Measurements from ENCODE around the gene PTPRG. TPM values are rescaled to one million over a fixed set of nuclear protein-coding genes. Genes with fewer than 3 reads are reported as not detected.

Gene PTPRG
- total RNA-seq, 1 donor from 2014 or later: 119 TPM

DNA sequence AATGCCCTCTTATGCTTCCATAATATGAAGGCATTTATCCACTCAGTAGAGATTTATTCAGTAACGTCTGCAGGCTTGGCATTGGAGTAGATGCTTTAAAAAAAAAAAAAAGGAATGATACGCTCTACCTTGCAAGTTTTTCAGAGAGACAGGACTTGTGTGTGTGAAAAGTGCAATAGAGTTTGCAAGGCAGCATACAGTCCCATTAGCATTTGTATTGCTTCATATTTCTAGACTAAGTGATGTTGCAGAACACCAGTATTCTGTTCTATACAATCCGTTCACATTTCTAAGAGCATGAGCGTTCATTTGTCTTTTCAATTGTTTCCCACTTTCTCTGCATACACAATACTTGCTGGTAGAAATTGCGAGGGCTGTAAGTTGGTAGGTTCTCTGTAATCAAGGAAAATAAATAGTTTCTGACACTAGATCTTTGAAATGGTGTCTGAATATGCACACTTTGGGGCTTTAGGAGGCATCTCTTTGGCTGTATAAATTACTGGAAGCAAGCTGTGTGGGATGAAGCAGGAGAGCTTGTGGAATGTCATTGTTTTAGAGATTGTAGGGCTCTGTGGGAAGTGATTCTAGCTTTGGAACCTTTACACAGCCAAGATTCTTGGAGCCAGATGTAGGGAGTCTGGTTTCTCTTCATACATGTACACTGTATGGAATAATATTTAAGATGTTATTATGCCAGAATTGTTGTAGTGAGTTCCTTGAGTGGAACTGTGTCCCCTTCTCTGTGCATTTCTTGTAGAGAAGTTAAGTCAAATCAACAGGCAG, 549.3 kb downstream of the PTPRG start:
- no peak for DNase-seq (ENCODE audit: low read depth)

DNA sequence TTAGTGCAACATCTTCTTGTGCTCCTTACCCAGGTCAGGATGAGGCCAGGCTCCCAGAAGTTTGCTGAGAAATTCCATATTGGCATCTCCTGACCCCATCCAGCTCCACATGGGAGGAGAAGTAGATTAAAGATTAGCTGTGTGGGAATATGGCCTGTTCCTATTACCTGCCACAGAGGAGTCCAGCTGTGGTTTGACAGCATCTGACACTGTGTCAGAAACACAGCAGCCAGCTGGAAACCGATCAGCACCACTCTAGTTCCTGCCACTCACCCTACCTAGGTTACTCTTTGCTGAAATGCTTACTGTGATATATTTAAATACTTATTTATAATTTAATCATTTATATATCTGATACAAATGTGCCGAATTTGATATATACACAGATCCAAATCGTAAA, 551.7 kb downstream of the PTPRG start:
- DNase-seq (ENCODE audit: low read depth): no peak

GRCh38 chr3:62114763-62115162, 553.4 kb downstream of the PTPRG start:
- DNase-seq (ENCODE audit: low read depth): no peak

DNA sequence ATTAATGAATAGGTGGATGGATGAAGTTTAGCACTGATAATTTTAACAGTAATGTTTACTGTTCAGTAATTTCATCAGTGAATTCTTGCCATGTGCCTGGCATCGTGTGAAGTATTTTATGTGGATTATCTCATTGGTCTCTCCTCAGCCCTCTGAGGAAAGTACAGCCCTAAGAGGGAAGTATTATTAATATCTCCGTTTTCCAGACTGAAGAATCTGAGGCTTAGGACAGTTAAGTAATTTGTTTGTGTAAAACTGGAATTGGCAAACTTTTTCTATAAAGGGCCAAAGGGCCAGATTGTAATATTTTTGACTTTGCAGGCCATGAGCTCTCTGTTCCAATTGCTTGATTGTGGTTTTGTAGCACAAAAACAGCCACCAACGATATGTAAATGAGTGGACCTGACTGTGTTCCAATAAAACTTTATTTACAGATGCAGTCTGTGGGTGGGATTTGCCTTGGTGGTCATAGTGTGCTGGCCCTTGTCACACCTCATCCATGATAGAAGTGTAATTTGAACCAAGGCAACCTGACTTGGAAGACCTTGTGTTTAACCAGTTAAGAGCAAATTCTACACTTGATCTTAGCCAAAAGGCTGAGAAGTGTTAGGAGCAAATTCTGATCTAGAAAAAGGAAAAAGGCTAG, 556.7 kb downstream of the PTPRG start:
- no peak for DNase-seq (ENCODE audit: low read depth)

- no peak for DNase-seq (ENCODE audit: low read depth)
Measured at GRCh38 chr3:62119139-62119538, 557.8 kb downstream of the PTPRG start.

- no peak for DNase-seq (ENCODE audit: low read depth)
Measured at GRCh38 chr3:62122819-62123218, 561.4 kb downstream of the PTPRG start.

- DNase-seq (ENCODE audit: low read depth): peak; percentile 46
Measured at GRCh38 chr3:62125380-62125779, 564.0 kb downstream of the PTPRG start.

DNA sequence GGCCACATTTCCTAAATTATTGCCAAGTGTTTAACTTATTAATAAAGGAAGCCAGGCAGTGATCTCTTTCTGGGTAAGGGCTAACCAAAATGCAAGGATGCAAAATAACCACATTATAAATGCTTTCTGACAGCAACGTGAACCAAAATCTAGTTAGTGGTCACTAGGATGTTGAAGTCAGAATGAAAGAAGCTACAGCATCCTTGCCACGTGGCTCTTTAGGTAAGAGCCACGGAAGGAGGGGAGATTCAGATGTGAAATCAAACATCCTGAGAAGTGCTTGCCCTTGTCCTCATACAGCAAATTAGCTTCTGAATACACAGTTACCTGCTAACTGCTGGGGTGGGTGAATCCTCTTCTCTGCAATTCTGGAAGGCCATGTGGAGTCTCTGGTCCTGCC, 565.7 kb downstream of the PTPRG start:
- no peak for DNase-seq (ENCODE audit: low read depth)

- no peak for DNase-seq (ENCODE audit: low read depth)
Measured at GRCh38 chr3:62128051-62128450, 566.7 kb downstream of the PTPRG start.

- DNase-seq (ENCODE audit: low read depth): no peak
Measured at GRCh38 chr3:62128681-62129080, 567.3 kb downstream of the PTPRG start.

DNA sequence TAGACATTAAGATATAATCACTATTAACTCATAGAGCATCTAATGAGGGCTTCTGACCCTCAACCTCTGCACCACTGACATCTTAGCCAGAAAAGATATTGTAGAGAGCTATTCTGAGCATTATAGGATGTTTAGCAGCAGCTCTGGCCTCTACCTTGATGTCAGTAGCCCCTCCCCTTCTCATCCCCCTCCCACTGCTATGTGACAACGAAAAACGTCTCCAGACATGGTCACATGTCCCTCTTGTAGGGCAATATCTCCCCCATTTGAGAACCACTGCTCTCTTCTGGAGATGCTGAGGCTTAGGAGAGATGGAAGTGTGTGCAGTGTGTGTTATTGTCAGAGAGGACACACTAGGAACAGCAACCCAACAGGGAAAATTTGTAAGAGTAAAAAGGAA, 569.7 kb downstream of the PTPRG start:
- DNase-seq (ENCODE audit: low read depth): no peak

- DNase-seq (ENCODE audit: low read depth): no peak
Measured at GRCh38 chr3:62131620-62132019, 570.2 kb downstream of the PTPRG start.

- DNase-seq (ENCODE audit: low read depth): no peak
Measured at GRCh38 chr3:62132027-62132602, 570.7 kb downstream of the PTPRG start.

- DNase-seq (ENCODE audit: low read depth): no peak
Measured at GRCh38 chr3:62133015-62133414, 571.6 kb downstream of the PTPRG start.

DNA sequence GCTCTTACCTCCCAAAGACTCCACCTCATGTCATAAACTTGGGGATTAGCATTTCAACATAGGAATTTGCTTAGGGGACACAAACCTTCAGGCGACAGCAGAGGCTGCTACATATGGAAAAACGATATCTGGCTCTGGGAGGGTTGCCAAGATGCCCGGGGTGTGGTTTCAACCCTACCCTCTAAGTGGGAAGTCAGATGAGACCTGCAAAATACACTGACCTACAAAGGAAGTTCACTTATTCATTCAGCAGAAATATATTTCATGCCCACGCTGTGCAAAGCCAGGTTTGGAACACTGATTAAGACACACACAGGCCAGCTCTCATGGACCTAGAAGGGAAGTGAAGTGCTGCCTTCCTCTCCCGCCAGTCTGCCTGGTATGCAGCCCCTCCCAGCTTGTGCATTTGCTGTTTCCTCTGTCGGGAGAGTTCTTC, 572.7 kb downstream of the PTPRG start:
- peak; percentile 61 for DNase-seq (ENCODE audit: low read depth)

GRCh38 chr3:62135741-62136140, 574.4 kb downstream of the PTPRG start:
- DNase-seq (ENCODE audit: low read depth): no peak

- DNase-seq (ENCODE audit: low read depth): peak; percentile 53
Measured at GRCh38 chr3:62139957-62140356, 578.6 kb downstream of the PTPRG start.

DNA sequence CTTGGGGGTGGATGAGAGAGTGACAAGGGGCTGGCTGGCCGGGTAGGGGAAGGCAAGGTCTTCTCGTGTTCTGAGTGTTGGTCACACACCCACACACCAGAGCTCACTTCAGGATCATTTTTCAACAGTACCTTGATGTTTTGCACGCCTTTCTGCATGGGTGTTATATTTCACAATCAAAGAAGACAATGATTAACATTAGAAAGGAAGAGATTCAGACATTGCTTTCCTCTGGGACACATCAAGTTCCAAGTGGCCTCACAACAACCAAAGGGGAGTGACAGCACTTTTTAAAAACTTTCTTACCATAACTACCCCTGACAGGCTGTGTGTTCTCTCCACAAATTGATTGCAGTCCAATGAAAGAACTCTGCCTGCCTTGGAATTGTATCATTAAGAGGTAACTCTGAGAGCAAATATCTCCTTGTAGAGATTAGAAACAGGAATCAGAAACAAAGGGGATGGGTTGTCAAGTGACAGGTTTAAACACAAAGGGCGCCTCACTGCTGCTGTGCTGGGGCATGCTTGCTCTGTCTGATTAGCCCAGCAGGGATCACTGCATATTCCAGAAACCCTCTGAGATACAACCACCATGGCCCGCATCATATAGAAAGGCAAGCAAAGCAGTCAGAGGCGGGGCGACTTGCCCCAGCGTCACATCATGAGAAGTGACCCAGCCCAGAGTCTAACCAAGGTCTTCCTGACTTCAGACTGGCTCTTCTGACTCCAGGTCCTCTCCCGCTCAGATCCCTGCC, 581.1 kb downstream of the PTPRG start:
- peak; percentile 87 for DNase-seq (ENCODE audit: low read depth)

DNA sequence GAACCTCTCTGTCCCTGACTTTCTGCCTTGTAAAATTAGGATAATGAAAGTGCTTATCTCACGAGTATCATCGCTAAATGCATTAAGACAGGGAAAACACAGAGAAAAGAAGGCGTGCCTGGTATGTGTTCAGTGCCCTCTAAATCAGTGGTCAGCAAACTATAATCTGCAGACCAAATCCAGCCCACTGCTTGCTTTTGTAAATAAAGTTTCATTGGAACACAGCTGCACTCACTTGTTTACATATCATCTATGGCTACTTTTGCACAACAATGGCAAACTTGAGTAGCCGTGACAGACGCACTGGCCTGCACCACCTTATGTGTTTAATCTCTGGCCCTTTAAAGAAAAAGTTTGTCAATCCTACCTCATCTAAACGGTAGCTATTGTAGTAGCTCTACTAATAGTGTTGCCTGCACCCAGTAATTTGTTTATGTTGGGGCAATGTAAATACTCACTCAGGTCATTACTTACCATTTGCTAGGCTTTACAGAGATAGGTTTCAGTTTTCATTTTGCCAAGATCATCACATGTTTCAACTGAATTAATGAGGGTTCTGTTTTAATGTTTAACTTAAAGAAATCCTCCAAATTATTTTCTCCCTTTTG, 582.6 kb downstream of the PTPRG start:
- DNase-seq (ENCODE audit: low read depth): peak; percentile 26

DNA sequence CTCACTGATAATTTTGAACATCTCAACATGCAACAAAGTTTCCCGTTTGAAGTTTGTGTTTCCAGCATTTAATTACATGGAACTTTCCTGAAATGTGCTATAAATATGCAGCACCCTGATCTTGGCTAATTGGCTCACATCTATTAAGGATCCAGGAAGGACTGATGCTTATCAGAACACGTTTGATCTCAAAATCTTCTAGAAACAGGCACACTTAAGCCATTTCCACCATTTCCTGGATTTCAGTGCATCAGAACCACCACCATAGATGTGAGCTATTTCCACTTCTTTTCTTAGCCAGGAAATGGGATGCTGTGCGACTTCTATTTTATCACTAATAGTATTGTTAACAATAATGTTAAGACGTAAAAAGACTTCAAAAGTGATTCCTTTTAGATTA, 583.1 kb downstream of the PTPRG start:
- no peak for DNase-seq (ENCODE audit: low read depth)

DNA sequence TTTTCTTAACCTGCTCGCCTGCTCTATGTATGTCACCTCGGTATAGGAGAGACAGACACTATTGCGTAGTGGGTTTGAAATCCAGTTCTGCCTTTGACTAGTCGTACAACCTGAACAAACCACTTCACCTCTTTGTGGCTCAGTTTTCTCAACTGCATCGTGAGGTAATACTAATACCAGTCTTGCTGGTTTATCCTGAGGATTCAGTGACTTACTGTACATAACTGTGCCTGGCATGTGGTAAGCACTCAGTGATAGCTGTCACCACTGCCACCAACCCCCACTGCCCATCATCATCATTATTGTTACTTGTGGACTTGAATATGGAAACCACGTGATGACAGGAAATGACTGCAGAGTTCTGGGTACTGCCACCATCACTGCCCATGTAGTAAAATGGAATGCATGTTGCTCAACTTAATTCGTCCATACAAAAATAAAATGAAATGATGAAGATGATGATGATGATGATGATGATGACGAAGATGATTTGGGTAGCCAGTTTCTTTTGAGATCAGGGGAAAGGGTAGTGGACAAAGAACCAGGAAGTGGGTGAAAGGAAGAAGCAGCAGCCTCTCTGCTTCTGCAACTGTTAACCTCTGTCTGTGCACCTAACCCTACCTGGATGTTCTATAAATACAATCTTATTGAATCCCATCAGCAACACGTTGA, 583.9 kb downstream of the PTPRG start:
- DNase-seq (ENCODE audit: low read depth): no peak
